Naive thymus-derived CD8-positive, alpha-beta T cell (primary cell): Measurements from ENCODE around the gene ZNF185. TPM values are rescaled to one million over a fixed set of nuclear protein-coding genes. Genes with fewer than 3 reads are reported as not detected.
"Not testable (repeated sequence)": the region's sequence is repeated elsewhere in the genome, so short reads cannot be mapped to it uniquely, and the experiment has no call there.

Experiments used
- ATAC-seq, 2 donors: fragments of 150-1000 bp; cut with Tn5 transposase in 1 of 2; sonication (Bioruptor Pico), chemical (Tn5 transposase) in 1 of 2; 1 replicate in 1 of 2; 2 replicates in 1 of 2; pipeline ENCODE4 v1.10.0; 2021; ENCODE audit warnings: mild to moderate bottlenecking in 2 of 2, moderate library complexity in 2 of 2
- POLR2A ChIA-PET: fragments of 350-600 bp; sonication (Branson Sonifier 250); formaldehyde crosslinking; loops from one replicate; lab custom pipeline; 2021; ENCODE audit warnings: antibody characterized with exemption; lab: Charles Lee
- DNase-seq, 10 donors: peaks; one replicate each; pipeline versions ENCODE4 v3.0.0 to v3.0.0-alpha.2; 2020 to 2022
- H3K27ac Mint-ChIP-seq, 10 donors: one replicate each; pipeline ENCODE4 v1.8.0; 2020 to 2022; ENCODE audit warnings: mild to moderate bottlenecking in 10 of 10, mixed read lengths in 10 of 10, moderate library complexity in 4 of 10, inconsistent platforms in 1 of 10
- H3K27me3 Mint-ChIP-seq, 5 donors: one replicate each; pipeline ENCODE4 v1.8.0; 2021 to 2022; ENCODE audit warnings: mixed read lengths in 5 of 5
- H3K36me3 Mint-ChIP-seq, 3 donors: one replicate each; pipeline ENCODE4 v1.8.0; 2020 to 2022; ENCODE audit warnings: mixed read lengths in 3 of 3, mild to moderate bottlenecking in 2 of 3, inconsistent platforms in 1 of 3
- H3K4me1 Mint-ChIP-seq, 4 donors: one replicate each; pipeline ENCODE4 v1.8.0; 2021 to 2022; ENCODE audit warnings: mixed read lengths in 4 of 4
- H3K4me3 Mint-ChIP-seq, 10 donors: one replicate each; pipeline ENCODE4 v1.8.0; 2020 to 2022; ENCODE audit warnings: mild to moderate bottlenecking in 10 of 10, mixed read lengths in 10 of 10, moderate library complexity in 6 of 10, inconsistent platforms in 1 of 10
- H3K9me3 Mint-ChIP-seq, 9 donors: one replicate each; pipeline ENCODE4 v1.8.0; 2020 to 2022; ENCODE audit warnings: mixed read lengths in 9 of 9, mild to moderate bottlenecking in 3 of 9, inconsistent platforms in 1 of 9, moderate library complexity in 1 of 9
- polyA plus RNA-seq, 3 donors: library from polyadenylated mRNA; unstranded; fragments of 300-500 nt; fragmentation: Illumina TruSeq; gene quantifications; one replicate each; pipeline ENCODE4 v1.2.3, GENCODE V29; 2021
- total RNA-seq, 8 experiments: library from RNA in 2 of 8; stranded (reverse) in 2 of 8; gene quantifications; one replicate each; pipeline ENCODE4 v1.2.3 and lab custom pipeline; 2021 to 2026

The ZNF185 gene
- total and polyA plus RNA-seq, 5 experiments from 2014 or later: 1.8 to 2.8 (median 2.6) TPM

DNA sequence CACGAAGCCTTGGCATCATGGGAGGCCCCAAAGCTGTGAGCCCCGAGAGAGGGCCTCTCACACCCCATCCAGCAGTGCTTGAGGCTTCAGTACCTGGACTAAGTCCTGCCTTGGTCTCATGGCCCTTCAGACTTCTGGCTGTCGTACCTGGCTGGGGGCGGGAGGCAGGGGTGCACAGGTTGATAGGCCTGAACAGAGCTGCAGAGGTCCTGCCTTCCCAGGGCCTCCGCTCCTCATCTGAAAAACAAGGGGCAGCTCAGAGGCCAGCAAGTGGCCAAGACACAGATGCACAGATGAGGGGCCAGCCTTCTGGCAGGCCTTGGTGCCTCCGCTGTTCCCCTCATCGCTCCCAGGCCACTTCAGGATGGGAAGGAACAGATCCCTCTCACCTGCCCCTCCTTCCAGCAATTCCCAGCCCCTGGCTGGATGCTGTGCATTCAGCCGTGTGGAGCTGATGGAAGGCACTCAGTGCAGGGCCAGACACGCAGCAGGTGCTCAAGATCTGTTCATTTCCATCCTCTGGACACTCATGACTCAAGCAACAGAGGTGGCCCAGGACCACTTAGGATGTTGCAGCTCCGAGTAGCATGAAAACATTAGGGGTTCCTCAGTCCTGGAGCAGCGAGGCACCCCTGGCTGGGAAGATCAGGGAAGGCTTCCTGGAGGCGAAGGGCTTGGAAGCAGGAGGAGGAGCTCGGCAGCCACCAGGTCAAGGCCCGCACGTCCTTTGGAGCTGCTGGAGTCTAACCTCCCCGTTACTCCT, 1.4 kb downstream of the ZNF185 start:
- POLR2A ChIA-PET: no interaction called here
- no peaks in the 10 kb centered on the region for H3K9me3 Mint-ChIP-seq
- H3K36me3 Mint-ChIP-seq: peaks cover 0 to 3% (median 0%) of the 10 kb centered on the region in 3 donors
- ATAC-seq: no peak
- no peak for DNase-seq
- H3K27me3 Mint-ChIP-seq: peaks cover 5 to 34% (median 21%) of the 10 kb centered on the region in 5 donors
- no peak overlapping the region for H3K27ac Mint-ChIP-seq
- H3K4me3 Mint-ChIP-seq: no peak overlapping the region
- peaks cover 0 to 5% (median 0%) of the 10 kb centered on the region in 4 donors for H3K4me1 Mint-ChIP-seq

DNA sequence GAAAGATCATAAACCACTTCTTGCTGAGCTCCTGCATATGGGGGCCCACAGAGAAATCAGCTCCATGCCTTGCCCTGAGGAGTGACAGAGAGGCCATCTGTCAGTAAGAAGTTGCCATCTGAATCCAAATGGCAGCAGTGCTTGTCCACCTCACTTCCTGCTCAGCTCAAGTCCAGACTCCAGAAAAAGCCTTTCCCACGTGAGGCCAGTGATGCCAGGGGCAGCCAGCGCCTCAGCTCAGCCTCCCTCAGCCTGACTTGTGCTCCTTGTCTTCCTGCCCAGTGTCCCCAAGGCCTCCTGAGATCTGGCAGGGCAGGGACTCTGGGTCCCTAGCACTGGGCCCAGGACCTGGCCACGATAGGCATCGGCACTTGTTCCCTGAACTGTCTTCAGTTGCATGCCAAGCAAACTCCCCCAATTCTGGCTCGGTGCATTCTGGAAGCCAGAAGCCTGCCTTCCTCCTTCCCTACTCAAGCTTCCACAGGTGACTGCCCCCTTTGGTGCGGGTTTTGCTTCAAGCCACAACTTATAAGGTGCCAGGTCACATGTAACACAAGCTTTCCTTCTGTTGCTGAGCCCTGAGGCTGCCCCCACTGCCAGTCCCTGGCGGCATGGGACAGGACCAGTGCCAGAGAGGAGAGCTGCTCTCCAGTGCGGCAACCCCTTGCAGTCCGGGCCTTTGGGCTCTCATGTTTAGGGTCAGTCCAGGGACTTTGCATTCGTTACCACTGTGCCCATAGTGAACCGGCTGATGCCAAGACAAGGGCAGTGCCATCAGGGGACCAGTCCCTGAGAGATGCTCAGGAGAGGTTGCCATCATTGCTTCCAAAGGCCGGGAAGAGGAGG, 2.2 kb downstream of the ZNF185 start:
- Mint-ChIP-seq H3K4me3 (peak overlapping the region in 1 of 10 donors; percentile 16), H3K27me3 (peaks cover 5 to 31% (median 20%) of the 10 kb centered on the region in 5 donors), H3K4me1 (peaks cover 0 to 5% (median 0%) of the 10 kb centered on the region in 4 donors), H3K9me3 (no peaks in the 10 kb centered on the region), H3K36me3 (peaks cover 0 to 3% (median 0%) of the 10 kb centered on the region in 3 donors), H3K27ac (no peak overlapping the region)
- POLR2A ChIA-PET: no interaction called here
- no peak for ATAC-seq
- DNase-seq: no peak

DNA sequence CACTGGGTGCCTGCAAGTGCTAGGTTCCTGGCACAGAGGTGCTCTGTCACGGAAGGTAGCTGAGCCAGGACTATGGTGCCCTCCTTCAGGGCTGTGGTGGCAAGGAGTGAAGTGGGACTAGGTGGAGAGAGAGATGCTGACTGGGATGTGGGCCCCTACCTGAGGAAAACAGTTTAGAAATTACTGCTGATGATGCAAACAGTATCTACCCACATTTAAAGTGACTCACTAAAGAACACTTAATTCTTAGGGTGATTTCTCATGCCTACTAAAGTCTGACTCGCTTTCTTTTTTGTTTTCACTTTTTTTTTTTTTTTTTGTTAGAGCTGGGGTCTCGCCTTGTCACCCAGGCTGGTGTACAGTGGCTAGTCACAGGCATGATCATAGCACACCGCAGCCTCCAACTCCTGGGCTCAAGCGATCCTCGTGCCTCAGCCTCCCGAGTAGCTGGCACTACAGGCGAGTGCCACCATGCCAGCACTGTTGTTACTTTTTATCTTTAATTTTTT, 3.1 kb downstream of the ZNF185 start:
- H3K9me3 Mint-ChIP-seq: no peaks in the 10 kb centered on the region
- peaks cover 5 to 22% (median 17%) of the 10 kb centered on the region in 5 donors for H3K27me3 Mint-ChIP-seq
- H3K27ac Mint-ChIP-seq: no peak overlapping the region
- peaks cover 0 to 3% (median 0%) of the 10 kb centered on the region in 3 donors for H3K36me3 Mint-ChIP-seq
- H3K4me1 Mint-ChIP-seq: peaks cover 0 to 5% (median 0%) of the 10 kb centered on the region in 4 donors
- POLR2A ChIA-PET: no interaction called here
- no peak overlapping the region for H3K4me3 Mint-ChIP-seq
- ATAC-seq (no peak), DNase-seq (no peak)

DNA sequence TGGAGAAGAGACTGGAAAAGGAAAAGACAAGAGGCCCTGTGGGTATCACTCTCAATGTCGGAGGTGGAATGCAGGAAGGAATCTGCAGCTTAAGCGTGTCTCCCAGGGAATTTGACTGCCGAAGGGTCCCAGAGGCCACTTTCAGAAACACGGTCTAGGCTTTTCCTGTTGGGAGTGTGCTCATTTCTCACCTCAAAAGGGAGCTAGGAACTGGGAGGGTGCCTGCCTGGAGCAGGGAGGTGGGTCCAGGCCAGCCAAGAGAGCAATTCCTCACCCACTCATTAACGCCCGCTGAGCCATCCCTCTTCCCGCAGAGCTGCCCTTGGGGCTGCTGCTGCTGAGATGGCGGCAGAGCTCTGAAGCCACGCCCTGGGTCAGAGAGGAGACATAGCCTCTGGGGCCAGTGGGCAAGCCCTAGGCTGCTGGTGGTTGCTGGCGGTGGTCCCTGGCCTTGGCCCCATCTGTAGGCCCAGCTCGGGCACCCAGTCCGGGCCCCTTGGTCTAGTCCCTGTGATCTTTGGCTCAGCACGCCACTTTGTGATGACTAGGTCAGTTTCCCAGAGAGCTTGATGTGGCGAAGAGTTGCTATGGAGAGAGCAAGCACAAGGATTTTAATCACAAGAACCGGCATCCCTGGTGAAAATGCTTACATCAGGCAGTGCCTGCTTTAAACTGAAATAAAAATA, 4.1 kb downstream of the ZNF185 start:
- no peak for ATAC-seq
- peak in 1 of 10 donors; percentile 18 for DNase-seq
- H3K4me3 Mint-ChIP-seq: no peak overlapping the region
- H3K27me3 Mint-ChIP-seq: peaks cover 0 to 13% (median 10%) of the 10 kb centered on the region in 5 donors
- peak overlapping the region in 1 of 10 donors; percentile 30 for H3K27ac Mint-ChIP-seq
- H3K4me1 Mint-ChIP-seq: peaks cover 0 to under 1% (median 0%) of the 10 kb centered on the region in 4 donors
- POLR2A ChIA-PET: no interaction called here
- no peaks in the 10 kb centered on the region for H3K36me3 Mint-ChIP-seq
- no peaks in the 10 kb centered on the region for H3K9me3 Mint-ChIP-seq

DNA sequence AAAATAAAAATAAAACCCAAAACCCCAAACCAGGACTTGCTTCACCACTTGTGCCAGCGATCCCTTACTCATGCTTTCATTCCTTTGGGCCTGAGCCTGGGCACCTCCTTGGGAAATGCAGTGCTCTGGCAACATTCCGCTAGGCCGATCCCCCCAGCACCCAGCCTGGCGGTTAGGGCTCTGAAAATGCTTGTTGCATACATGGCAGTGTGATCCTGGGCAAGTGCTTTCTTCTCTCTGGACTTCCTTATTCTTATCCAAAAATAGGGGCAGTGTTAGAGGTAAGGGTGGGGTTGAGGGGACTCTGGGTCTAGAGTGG, 4.6 kb downstream of the ZNF185 start:
- DNase-seq: no peak
- H3K36me3 Mint-ChIP-seq: no peaks in the 10 kb centered on the region
- peaks cover 0 to 10% (median 7%) of the 10 kb centered on the region in 5 donors for H3K27me3 Mint-ChIP-seq
- peaks cover 0 to 4% (median 0%) of the 10 kb centered on the region in 4 donors for H3K4me1 Mint-ChIP-seq
- POLR2A ChIA-PET: no interaction called here
- no peak overlapping the region for H3K4me3 Mint-ChIP-seq
- peak overlapping the region in 1 of 10 donors; percentile 53 for H3K27ac Mint-ChIP-seq
- ATAC-seq: no peak
- peaks cover 0 to 1% (median 0%) of the 10 kb centered on the region in 9 donors for H3K9me3 Mint-ChIP-seq

DNA sequence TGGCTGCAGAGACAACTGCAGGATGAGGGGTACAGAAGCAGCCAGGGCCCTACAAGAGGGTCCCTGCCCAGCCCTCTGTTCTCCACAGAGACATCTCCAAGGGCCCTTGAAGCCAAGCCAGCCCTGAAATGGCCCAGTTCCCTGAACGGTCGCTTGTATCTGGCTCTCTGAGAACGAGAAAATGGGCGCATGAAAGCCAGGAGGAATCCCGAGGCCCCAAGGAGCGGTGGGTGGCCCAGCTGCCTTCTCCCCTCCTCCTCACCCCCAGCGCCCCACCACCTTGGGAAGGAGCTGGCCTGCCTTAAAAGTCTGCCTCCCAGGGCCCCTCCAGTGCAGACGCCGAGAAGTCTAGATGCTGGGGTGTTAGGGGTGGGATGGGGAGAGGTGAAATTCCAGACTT, 5.7 kb downstream of the ZNF185 start:
- Mint-ChIP-seq H3K27ac (no peak overlapping the region), H3K27me3 (peaks cover 0 to 10% (median 3%) of the 10 kb centered on the region in 5 donors), H3K36me3 (no peaks in the 10 kb centered on the region), H3K9me3 (peaks cover 0 to 1% (median 0%) of the 10 kb centered on the region in 9 donors), H3K4me3 (no peak overlapping the region), H3K4me1 (peaks cover 0 to 4% (median 0%) of the 10 kb centered on the region in 4 donors)
- ATAC-seq (no peak), DNase-seq (peak in 1 of 10 donors; percentile 13)
- POLR2A ChIA-PET: no interaction called here

DNA sequence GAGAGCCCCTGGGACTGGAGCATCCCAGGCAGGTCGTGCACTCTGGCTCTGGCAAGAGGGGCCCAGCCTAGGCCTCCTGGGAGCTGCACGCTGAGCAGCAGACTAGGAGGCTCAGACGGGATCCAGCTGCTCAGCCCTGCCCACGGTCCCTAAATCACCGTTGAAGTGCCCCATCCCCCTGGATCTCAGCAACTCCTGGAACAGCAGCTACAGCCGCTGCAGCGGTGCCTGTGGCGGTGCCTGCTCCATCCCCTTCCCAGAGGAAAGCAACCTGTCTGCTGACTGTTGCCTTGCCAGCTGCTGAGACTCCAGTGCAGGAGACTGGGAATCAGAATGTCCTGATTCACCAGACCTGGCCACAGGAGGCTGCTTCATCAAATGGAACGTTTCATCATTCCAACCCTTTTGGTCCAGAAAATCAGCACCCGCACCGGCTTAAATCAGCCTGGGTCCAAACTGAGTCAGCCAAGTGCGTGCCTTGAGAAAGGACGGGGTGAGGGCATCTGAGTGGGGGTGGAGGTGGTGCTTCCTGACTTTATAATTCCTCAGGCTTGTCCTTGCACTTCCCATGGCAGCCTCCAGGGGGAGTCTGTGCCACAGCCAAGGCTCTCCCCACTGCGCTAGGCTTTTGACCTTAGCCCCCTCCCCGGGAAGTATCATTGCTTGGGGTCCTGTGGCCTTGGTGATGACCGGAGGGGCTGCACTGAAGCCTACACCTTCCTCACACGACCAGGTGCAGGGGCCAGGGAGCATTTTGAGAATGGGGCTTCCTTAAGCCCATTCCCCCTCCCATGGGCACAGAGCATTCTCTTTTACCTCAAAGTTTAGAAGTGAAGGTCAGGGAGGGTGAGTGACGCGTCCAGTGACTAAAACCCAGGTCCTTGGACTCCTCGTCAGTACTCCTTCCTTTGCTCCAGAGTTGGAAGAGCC, 6.5 kb downstream of the ZNF185 start:
- Mint-ChIP-seq H3K27me3 (peaks cover 0 to 10% (median 3%) of the 10 kb centered on the region in 5 donors), H3K4me1 (peaks cover 0 to 4% (median 0%) of the 10 kb centered on the region in 4 donors), H3K27ac (peak overlapping the region in 1 of 10 donors; percentile 31), H3K9me3 (peaks cover 0 to 1% (median 0%) of the 10 kb centered on the region in 9 donors), H3K36me3 (no peaks in the 10 kb centered on the region), H3K4me3 (no peak overlapping the region)
- no peak for ATAC-seq
- POLR2A ChIA-PET: no interaction called here
- DNase-seq: peak in 9 of 10 donors; percentile 1 to 61 (median 30)

DNA sequence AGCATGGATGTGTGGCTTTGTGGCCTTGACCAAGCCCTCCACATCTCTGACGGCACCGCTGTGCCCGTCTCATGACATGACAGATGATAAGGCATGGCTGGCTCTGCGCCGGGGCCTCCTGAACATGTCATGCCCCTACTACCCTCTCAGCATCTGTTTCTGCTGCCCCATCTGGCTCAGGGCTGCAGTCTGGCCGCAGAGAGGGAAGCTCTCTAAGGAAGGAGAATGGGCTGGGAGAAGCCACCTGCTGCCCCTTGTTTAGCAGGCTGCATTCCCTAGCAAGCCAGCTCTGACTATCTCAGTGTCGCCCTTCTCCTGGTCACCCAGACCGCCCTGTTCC, 7.2 kb downstream of the ZNF185 start:
- no peak for ATAC-seq

DNA sequence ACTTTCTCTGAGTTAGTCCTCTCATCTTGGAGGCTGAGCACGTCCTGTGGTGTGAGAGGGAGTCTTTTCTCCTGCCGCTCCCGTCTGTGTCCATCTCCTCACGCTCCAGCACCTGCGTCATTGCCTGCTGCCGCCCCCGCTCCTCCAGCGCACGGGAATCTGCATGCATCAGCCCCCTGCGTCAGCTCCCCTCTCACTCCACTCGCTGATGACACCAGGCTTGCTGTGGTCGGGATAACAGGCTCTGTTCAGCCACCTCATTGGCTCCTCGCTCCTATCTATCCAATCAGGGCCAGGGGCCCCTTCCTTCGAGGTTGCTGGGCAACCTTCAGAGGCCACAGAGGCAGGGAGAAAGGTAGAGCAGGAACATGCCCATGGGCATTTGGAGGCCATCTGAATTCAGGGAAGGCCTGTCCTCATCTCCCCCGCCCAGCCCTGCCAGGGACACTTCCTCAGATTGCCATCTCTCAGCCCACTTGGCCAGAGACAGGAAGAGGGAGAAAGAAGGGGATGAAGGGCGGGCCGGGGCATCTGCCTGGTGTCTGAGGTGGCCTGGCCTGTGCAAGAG, 9.3 kb downstream of the ZNF185 start:
- ATAC-seq (no peak), DNase-seq (no peak)
- POLR2A ChIA-PET: no interaction called here
- Mint-ChIP-seq H3K36me3 (no peaks in the 10 kb centered on the region), H3K9me3 (peaks cover 0 to 1% (median 0%) of the 10 kb centered on the region in 9 donors), H3K4me1 (peaks cover 0 to 4% (median 0%) of the 10 kb centered on the region in 4 donors), H3K27ac (no peak overlapping the region), H3K4me3 (no peak overlapping the region), H3K27me3 (peaks cover 0 to 3% (median 2%) of the 10 kb centered on the region in 5 donors)

More for the DNA sequence above, 7.2 kb downstream of the ZNF185 start:
- H3K4me3 Mint-ChIP-seq: no peak overlapping the region
- H3K9me3 Mint-ChIP-seq: peaks cover 0 to 1% (median 0%) of the 10 kb centered on the region in 9 donors
- no peaks in the 10 kb centered on the region for H3K36me3 Mint-ChIP-seq
- POLR2A ChIA-PET: no interaction called here
- H3K4me1 Mint-ChIP-seq: peaks cover 0 to 4% (median 0%) of the 10 kb centered on the region in 4 donors
- H3K27ac Mint-ChIP-seq: no peak overlapping the region
- peaks cover 0 to 10% (median 3%) of the 10 kb centered on the region in 5 donors for H3K27me3 Mint-ChIP-seq
- no peak for DNase-seq

DNA sequence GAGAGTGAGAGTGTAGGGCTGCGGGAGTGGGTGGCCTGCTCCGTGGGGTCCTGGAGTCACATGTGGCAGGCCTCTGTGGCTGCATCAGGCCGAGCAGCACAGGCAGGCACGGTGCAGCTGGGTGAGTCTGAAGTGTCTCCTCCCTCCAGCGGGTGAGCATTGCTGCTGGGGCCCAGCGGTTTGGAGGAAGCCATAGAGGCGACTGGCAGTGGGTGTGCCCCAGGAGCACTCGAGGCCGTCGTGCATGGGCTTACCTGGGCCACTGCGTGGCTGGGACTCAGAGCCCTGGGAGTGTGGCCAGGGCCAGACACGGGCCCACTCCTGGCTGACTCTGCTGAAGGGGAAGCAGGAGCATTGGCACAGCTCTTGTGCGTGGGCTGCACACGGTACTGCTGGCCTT, 10.6 kb downstream of the ZNF185 start:
- H3K4me3 Mint-ChIP-seq: no peak overlapping the region
- POLR2A ChIA-PET: no interaction called here
- peaks cover 0 to 4% (median 0%) of the 10 kb centered on the region in 4 donors for H3K4me1 Mint-ChIP-seq
- ATAC-seq: no peak
- no peaks in the 10 kb centered on the region for H3K36me3 Mint-ChIP-seq
- peaks cover 0 to 1% (median 0%) of the 10 kb centered on the region in 9 donors for H3K9me3 Mint-ChIP-seq
- peaks cover 0 to 2% (median 0%) of the 10 kb centered on the region in 5 donors for H3K27me3 Mint-ChIP-seq
- peak overlapping the region in 1 of 10 donors; percentile 37 for H3K27ac Mint-ChIP-seq
- peak in 1 of 10 donors; percentile 10 for DNase-seq

DNA sequence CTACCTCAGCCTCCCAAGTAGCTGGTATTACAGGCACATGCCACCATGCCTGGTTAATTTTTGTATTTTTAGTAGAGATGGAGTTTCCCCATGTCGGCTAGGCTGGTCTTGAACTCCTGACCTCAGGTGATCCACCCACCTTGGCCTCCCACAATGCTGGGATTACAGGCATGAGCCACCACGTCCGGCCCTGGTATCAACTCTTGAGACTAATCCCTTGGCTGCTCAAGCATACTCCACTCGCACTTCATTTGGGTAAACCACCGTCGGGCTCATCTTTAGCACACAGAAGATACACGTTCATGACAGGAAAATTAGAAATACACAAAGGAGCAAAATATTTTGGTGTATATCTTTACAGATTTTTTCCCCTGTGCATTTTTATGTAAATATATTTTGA, 12.2 kb downstream of the ZNF185 start:
- ATAC-seq, H3K27ac Mint-ChIP-seq, H3K9me3 Mint-ChIP-seq, DNase-seq, H3K36me3 Mint-ChIP-seq, H3K27me3 Mint-ChIP-seq, POLR2A ChIA-PET, H3K4me3 Mint-ChIP-seq, H3K4me1 Mint-ChIP-seq: not testable (repeated sequence)
